CD14-positive monocyte (primary cell): Measurements from ENCODE around the gene RAI1. TPM values are rescaled to one million over a fixed set of nuclear protein-coding genes. Genes with fewer than 3 reads are reported as not detected.

Experiments used
- DNase-seq, 3 donors: peaks; one replicate each; pipeline ENCODE4 v3.0.0-alpha.2; 2011 to 2022
- H2AFZ ChIP-seq: 2 replicates; pipeline ENCODE4 v1.6.0; 2012; ENCODE audit warnings: mild to moderate bottlenecking, low read depth, low read length, inconsistent platforms; ENCODE audit not compliant: insufficient read depth, poor library complexity, severe bottlenecking
- H3K27ac ChIP-seq, 2 donors: 1 replicate in 1 of 2; 2 replicates in 1 of 2; pipeline ENCODE4 v1.5.1; 2012 to 2013; ENCODE audit warnings: low read length in 2 of 2, control low read depth in 1 of 2, inconsistent platforms in 1 of 2, low read depth in 1 of 2, mild to moderate bottlenecking in 1 of 2
- H3K27me3 ChIP-seq, 2 donors: one replicate each; pipeline versions ENCODE4 v1.6.0 to v1.6.1; 2011 to 2013; ENCODE audit warnings: low read length in 2 of 2; ENCODE audit not compliant: control insufficient read depth in 2 of 2, insufficient read depth in 2 of 2
- H3K36me3 ChIP-seq, 2 donors: replicated peaks in 1 of 2; 1 replicate in 1 of 2; 2 replicates in 1 of 2; pipeline versions ENCODE4 v1.5.1 to v1.6.1; 2012 to 2013; ENCODE audit warnings: low read length in 2 of 2, control low read depth in 1 of 2, inconsistent platforms in 1 of 2, mild to moderate bottlenecking in 1 of 2; ENCODE audit not compliant: insufficient read depth in 2 of 2, control insufficient read depth in 1 of 2
- H3K4me1 ChIP-seq, 2 donors: 1 replicate in 1 of 2; 2 replicates in 1 of 2; pipeline versions ENCODE4 v1.5.1 to v1.6.1; 2012 to 2013; ENCODE audit warnings: low read length in 2 of 2, control low read depth in 1 of 2, inconsistent platforms in 1 of 2, mild to moderate bottlenecking in 1 of 2, moderate library complexity in 1 of 2; ENCODE audit not compliant: insufficient read depth in 2 of 2, control insufficient read depth in 1 of 2
- H3K4me2 ChIP-seq: replicated peaks from 2 replicates; pipeline ENCODE3; 2012; ENCODE audit warnings: low read length, moderate library complexity, mild to moderate bottlenecking; ENCODE audit not compliant: poor library complexity, severe bottlenecking; ENCODE audit errors: extremely low read depth
- H3K4me3 ChIP-seq, 3 experiments: fragments of 200-600 bp in 1 of 3; sonication (generic) in 1 of 3; replicated peaks in 1 of 3; 1 replicate in 2 of 3; 2 replicates in 1 of 3; pipeline ENCODE4 v1.5.1; 2011 to 2013; ENCODE audit warnings: low read length in 3 of 3, mild to moderate bottlenecking in 3 of 3, control low read depth in 2 of 3, low read depth in 2 of 3, inconsistent platforms in 1 of 3, moderate library complexity in 1 of 3
- H3K79me2 ChIP-seq: 2 replicates; pipeline ENCODE4 v1.6.0; 2012; ENCODE audit warnings: mild to moderate bottlenecking, control low read depth, inconsistent platforms, low read length, moderate library complexity; ENCODE audit not compliant: insufficient read depth
- H3K9ac ChIP-seq: 2 replicates; pipeline ENCODE4 v1.6.0; 2017; ENCODE audit warnings: low read length, mild to moderate bottlenecking; ENCODE audit not compliant: insufficient read depth, poor library complexity, severe bottlenecking
- H3K9me3 ChIP-seq, 2 donors: replicated peaks in 1 of 2; 1 replicate in 1 of 2; 2 replicates in 1 of 2; pipeline versions ENCODE4 v1.5.1 to v1.6.1; 2012 to 2013; ENCODE audit warnings: low read length in 2 of 2, control low read depth in 1 of 2; ENCODE audit not compliant: control insufficient read depth in 1 of 2, insufficient read depth in 1 of 2
- H4K20me1 ChIP-seq: 2 replicates; pipeline ENCODE4 v1.6.0; 2012; ENCODE audit warnings: mild to moderate bottlenecking, low read length, control low read depth, moderate library complexity; ENCODE audit not compliant: insufficient read depth
- H3K27ac Mint-ChIP-seq, 7 donors: one replicate each; pipeline ENCODE4 v1.8.0; 2020; ENCODE audit warnings: mild to moderate bottlenecking in 7 of 7, mixed read lengths in 7 of 7, moderate library complexity in 6 of 7, inconsistent platforms in 2 of 7
- H3K27me3 Mint-ChIP-seq, 3 donors: one replicate each; pipeline ENCODE4 v1.8.0; 2021 to 2022; ENCODE audit warnings: low read depth in 3 of 3, mild to moderate bottlenecking in 3 of 3, mixed read lengths in 3 of 3, moderate library complexity in 3 of 3, inconsistent platforms in 1 of 3
- H3K36me3 Mint-ChIP-seq, 2 donors: one replicate each; pipeline ENCODE4 v1.8.0; 2020; ENCODE audit warnings: mixed read lengths in 2 of 2, inconsistent platforms in 1 of 2, mild to moderate bottlenecking in 1 of 2
- H3K4me1 Mint-ChIP-seq: one replicate; pipeline ENCODE4 v1.8.0; 2020; ENCODE audit warnings: mild to moderate bottlenecking, mixed read lengths
- H3K4me3 Mint-ChIP-seq, 2 donors: one replicate each; pipeline ENCODE4 v1.8.0; 2020; ENCODE audit warnings: mild to moderate bottlenecking in 2 of 2, mixed read lengths in 2 of 2, moderate library complexity in 1 of 2
- H3K9me3 Mint-ChIP-seq, 7 donors: one replicate each; pipeline ENCODE4 v1.8.0; 2020 to 2022; ENCODE audit warnings: mixed read lengths in 7 of 7, mild to moderate bottlenecking in 6 of 7, moderate library complexity in 6 of 7, inconsistent platforms in 2 of 7
- CTCF ChIP-seq: fragments of 200-600 bp; IDR thresholded peaks from one replicate; pipeline ENCODE4 v1.8.0; 2022; ENCODE audit warnings: antibody characterized with exemption, mild to moderate bottlenecking
- WGBS: methylation state at CpG from one replicate; pipeline ENCODE4 v1.1.5; 2013; ENCODE audit warnings: missing lambda C conversion rate; ENCODE audit not compliant: insufficient coverage; 5-methylcytosine and 5-hydroxymethylcytosine counted together
- intact Hi-C, 2 donors: fragments of 100-400 bp; cut with micrococcal nuclease; formaldehyde crosslinking; loops; one replicate each; pipeline versions ENCODE4 v1.15.0 to v1.15.1; 2023
- polyA plus RNA-seq, 3 donors: library from polyadenylated mRNA; depleted of rRNA in 1 of 3; unstranded in 2 of 3; stranded (reverse) in 1 of 3; fragments of 300-500 nt in 2 of 3; fragments of >200 nt in 1 of 3; fragmentation: Illumina TruSeq in 2 of 3; gene quantifications; 1 replicate in 2 of 3; 2 replicates in 1 of 3; pipeline ENCODE4 v1.2.3, GENCODE V29; 2012 to 2021

RAI1 gene
- polyA plus RNA-seq, 3 donors: 0.89 to 4.4 (median 1.5) TPM

GRCh38 chr17:17849845-17850373, 168.7 kb downstream of the RAI1 start:
- H3K4me1 ChIP-seq: peaks cover 26 to 29% of the 10 kb centered on the region in 2 donors
- peak overlapping the region; percentile 70 to 87 for H3K27ac ChIP-seq
- Mint-ChIP-seq H3K4me3 (no peak overlapping the region), H3K27ac (peak overlapping the region; percentile 67 to 86 (median 83)), H3K4me1 (peaks cover 27% of the 10 kb centered on the region), H3K36me3 (peaks cover 36 to 38% of the 10 kb centered on the region in 2 donors), H3K27me3 (no peaks in the 10 kb centered on the region), H3K9me3 (no peaks in the 10 kb centered on the region)
- H3K4me3 ChIP-seq: peak overlapping the region in 1 of 3 experiments; percentile 33
- H3K9ac ChIP-seq: peak overlapping the region; percentile 49
- H3K9me3 ChIP-seq: no peaks in the 10 kb centered on the region
- DNase-seq: peak; percentile 60 to 70 (median 64)
- H3K4me2 ChIP-seq: peak overlapping the region; percentile 27
- H3K27me3 ChIP-seq: no peaks in the 10 kb centered on the region
- TF ChIP-seq CTCF: peak; percentile 27
- WGBS: no CpG with 5 or more reads among the region's 2 CpGs
- H3K79me2 ChIP-seq: no peaks in the 10 kb centered on the region
- no peaks in the 10 kb centered on the region for H4K20me1 ChIP-seq
- intact Hi-C loops: no loop called here
- H2AFZ ChIP-seq: peak overlapping the region; percentile 65
- peaks cover 9 to 29% of the 10 kb centered on the region in 2 donors for H3K36me3 ChIP-seq

GRCh38 chr17:17851103-17852002, 170.1 kb downstream of the RAI1 start:
- H3K27ac Mint-ChIP-seq: peak overlapping the region in 1 of 7 donors; percentile 50
- peaks cover 7 to 27% of the 10 kb centered on the region in 2 donors for H3K36me3 ChIP-seq
- peaks cover 27% of the 10 kb centered on the region for H3K4me1 Mint-ChIP-seq
- TF ChIP-seq CTCF: no peak
- 93% methylated on average over 16 of the region's 21 CpGs for WGBS
- intact Hi-C loops: no loop called here
- H3K27me3 ChIP-seq: no peaks in the 10 kb centered on the region
- H2AFZ ChIP-seq: no peak overlapping the region
- no peak overlapping the region for H3K27ac ChIP-seq
- H3K4me3 ChIP-seq: no peak overlapping the region
- no peaks in the 10 kb centered on the region for H4K20me1 ChIP-seq
- no peak for DNase-seq
- H3K36me3 Mint-ChIP-seq: peaks cover 31 to 34% of the 10 kb centered on the region in 2 donors
- no peaks in the 10 kb centered on the region for H3K9me3 Mint-ChIP-seq
- H3K4me2 ChIP-seq: no peak overlapping the region
- no peak overlapping the region for H3K4me3 Mint-ChIP-seq
- H3K27me3 Mint-ChIP-seq: no peaks in the 10 kb centered on the region
- H3K4me1 ChIP-seq: peaks cover 26 to 29% of the 10 kb centered on the region in 2 donors
- H3K79me2 ChIP-seq: no peaks in the 10 kb centered on the region
- H3K9me3 ChIP-seq: no peaks in the 10 kb centered on the region
- no peak overlapping the region for H3K9ac ChIP-seq
